Mucosa of descending colon (tissue), 3 donors: ENCODE data around the gene CKAP4. TPM values are rescaled to one million over a fixed set of nuclear protein-coding genes. Genes with fewer than 3 reads are reported as not detected.

Experiments used
- ATAC-seq: fragments of 200-7000 bp; cut with Tn5 transposase; one replicate; pipeline ENCODE4 v1.9.1; 2020; ENCODE audit warnings: mild to moderate bottlenecking, moderate library complexity
- DNase-seq, 3 donors: peaks; one replicate each; pipeline ENCODE4 v3.0.0-alpha.2; 2020
- H3K36me3 ChIP-seq: fragments of 200-600 bp; one replicate; pipeline ENCODE4 v1.8.0; 2021; ENCODE audit warnings: low read depth, mild to moderate bottlenecking
- H3K4me1 ChIP-seq: fragments of 200-600 bp; one replicate; pipeline ENCODE4 v1.8.0; 2021; ENCODE audit warnings: low read depth, mild to moderate bottlenecking
- H3K4me3 ChIP-seq: fragments of 200-600 bp; one replicate; pipeline ENCODE4 v1.8.0; 2021; ENCODE audit warnings: mild to moderate bottlenecking
- H3K9me3 ChIP-seq: fragments of 200-600 bp; one replicate; pipeline ENCODE4 v1.8.0; 2021; ENCODE audit warnings: mild to moderate bottlenecking
- intact Hi-C, 2 donors: fragments of 100-400 bp; cut with DNase I in 1 of 2; cut with micrococcal nuclease in 1 of 2; formaldehyde crosslinking; loops; one replicate each; pipeline versions ENCODE4 v1.11.0 to v1.11.1; 2022; cut with DNase I, micrococcal nuclease
- total RNA-seq, 3 donors: library from RNA; stranded (reverse); fragmentation: NEBNext Ultra II Directional in 2 of 3; extraction: Animal tissue kit (Norgen Biotek cat#: 25700) in 2 of 3; gene quantifications; one replicate each; pipeline versions ENCODE4 v1.2.1 to v1.2.4, GENCODE V29; 2021 to 2023
- TF ChIP-seq, protein P1 (sequence below): fragments of 200-600 bp; IDR thresholded peaks from one replicate; pipeline ENCODE4 v1.8.0; 2022; ENCODE audit warnings: antibody characterized with exemption, mild to moderate bottlenecking
- donor health status: DM: no; HTN: no; CAD: no; lungs with moderate emphysema.
- donor health status: DM: no; HTN: no; CAD: no.
- donor health status: DM: no; HTN: yes; CAD: no.

CKAP4 gene
- total RNA-seq, 3 donors from 2014 or later = 40.6 to 103 (median 46.8) TPM

GRCh38 chr12:106238146-106238545, 9.7 kb downstream of the CKAP4 start:
- TF ChIP-seq, protein P1, sequence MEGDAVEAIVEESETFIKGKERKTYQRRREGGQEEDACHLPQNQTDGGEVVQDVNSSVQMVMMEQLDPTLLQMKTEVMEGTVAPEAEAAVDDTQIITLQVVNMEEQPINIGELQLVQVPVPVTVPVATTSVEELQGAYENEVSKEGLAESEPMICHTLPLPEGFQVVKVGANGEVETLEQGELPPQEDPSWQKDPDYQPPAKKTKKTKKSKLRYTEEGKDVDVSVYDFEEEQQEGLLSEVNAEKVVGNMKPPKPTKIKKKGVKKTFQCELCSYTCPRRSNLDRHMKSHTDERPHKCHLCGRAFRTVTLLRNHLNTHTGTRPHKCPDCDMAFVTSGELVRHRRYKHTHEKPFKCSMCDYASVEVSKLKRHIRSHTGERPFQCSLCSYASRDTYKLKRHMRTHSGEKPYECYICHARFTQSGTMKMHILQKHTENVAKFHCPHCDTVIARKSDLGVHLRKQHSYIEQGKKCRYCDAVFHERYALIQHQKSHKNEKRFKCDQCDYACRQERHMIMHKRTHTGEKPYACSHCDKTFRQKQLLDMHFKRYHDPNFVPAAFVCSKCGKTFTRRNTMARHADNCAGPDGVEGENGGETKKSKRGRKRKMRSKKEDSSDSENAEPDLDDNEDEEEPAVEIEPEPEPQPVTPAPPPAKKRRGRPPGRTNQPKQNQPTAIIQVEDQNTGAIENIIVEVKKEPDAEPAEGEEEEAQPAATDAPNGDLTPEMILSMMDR = no peak

DNA sequence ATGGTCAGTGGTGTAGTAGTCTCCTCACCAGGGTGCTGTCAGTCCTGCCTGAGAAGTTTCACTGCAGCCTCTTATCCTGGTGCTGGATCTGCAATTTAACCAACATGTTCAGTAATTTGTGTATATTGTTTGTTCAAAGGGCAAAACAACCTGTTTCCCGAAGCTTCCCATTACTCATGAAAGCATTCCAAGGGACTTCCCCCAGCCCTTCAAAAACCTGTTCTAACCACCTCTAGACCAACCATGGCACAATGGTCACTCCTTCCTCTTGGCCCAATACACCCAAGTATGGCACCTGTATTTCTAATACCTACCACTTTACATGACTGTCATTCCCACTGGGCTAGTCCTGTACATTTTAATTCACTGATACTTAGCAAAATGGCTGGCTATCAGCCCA, 12.1 kb downstream of the CKAP4 start:
- H3K9me3 ChIP-seq = no peaks in the 10 kb centered on the region
- intact Hi-C loops = no loop called here
- DNase-seq = no peak
- peak; percentile 47 for ATAC-seq
- no peak overlapping the region for H3K4me3 ChIP-seq
- H3K4me1 ChIP-seq = no peaks in the 10 kb centered on the region
- TF ChIP-seq, protein P1 = no peak
- H3K36me3 ChIP-seq = peaks cover 6% of the 10 kb centered on the region

More at GRCh38 chr12:106238146-106238545, 9.7 kb downstream of the CKAP4 start:
- ATAC-seq (no peak), DNase-seq (no peak)
- intact Hi-C loops = no loop called here
- Histone ChIP-seq H3K4me3 (no peak overlapping the region), H3K9me3 (no peaks in the 10 kb centered on the region), H3K36me3 (peaks cover 6% of the 10 kb centered on the region), H3K4me1 (no peaks in the 10 kb centered on the region)

DNA sequence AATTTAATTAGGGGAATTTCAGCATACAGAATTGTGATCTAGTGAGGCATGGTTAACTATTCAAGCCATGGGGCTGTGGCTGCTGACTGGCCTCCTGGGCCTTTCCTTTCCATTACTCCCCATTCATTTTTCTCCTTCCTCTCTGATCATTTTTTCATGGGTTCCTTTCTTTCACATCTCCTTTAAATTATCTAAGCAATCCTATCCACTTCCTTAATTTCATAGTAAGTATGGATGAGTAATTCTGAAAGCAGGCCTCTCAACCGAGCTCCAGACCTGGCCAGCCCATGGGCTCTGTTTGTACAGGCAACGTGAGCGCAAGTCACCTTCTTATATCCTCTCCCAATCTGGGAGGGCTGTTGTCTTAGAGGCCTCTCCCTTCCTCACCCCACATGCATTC, 13.4 kb downstream of the CKAP4 start:
- ATAC-seq (no peak), DNase-seq (no peak)
- Histone ChIP-seq H3K4me1 (no peaks in the 10 kb centered on the region), H3K9me3 (no peaks in the 10 kb centered on the region), H3K36me3 (peaks cover 2% of the 10 kb centered on the region), H3K4me3 (no peak overlapping the region)
- TF ChIP-seq, protein P1 = no peak
- intact Hi-C loops = no loop called here

- intact Hi-C loops = no loop called here
- H3K36me3 ChIP-seq = no peaks in the 10 kb centered on the region
- no peaks in the 10 kb centered on the region for H3K4me1 ChIP-seq
- DNase-seq (no peak), ATAC-seq (no peak)
- no peak overlapping the region for H3K4me3 ChIP-seq
- TF ChIP-seq, protein P1 = no peak
- H3K9me3 ChIP-seq = no peaks in the 10 kb centered on the region
These were observed 14.8 kb downstream of the CKAP4 start for GRCh38 chr12:106233011-106233410.

DNA sequence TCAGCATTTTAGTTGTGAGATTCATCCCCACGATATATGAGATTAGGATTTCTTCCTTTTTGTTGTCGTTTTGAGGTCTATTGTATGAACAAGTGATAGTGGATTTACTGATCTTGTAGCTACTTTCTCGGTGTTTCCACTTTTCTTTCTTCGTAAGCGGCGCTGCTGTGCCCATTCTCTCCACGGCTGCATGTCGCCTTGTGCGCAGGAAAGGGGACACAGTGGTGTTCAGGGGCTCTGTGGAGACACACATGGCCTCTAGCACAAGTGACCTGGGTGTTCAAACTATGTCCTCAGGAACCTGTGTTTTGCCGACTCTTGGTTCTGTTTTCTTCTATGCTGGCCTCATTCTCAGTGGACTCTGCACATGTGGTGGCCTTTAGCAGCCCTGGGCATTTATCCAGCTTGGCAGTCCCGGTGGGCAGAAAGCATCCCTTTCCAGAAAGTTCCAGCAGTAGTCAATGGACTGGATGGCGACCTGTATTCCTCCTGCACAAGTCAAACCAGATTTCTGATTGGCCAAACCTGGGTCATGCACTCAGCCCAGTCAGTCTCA, 18.7 kb downstream of the CKAP4 start:
- Histone ChIP-seq H3K9me3 (no peaks in the 10 kb centered on the region), H3K4me3 (no peak overlapping the region), H3K36me3 (no peaks in the 10 kb centered on the region), H3K4me1 (no peaks in the 10 kb centered on the region)
- intact Hi-C loops = loop anchor here in 1 of 2 donors (10.0 kb wide), 1 partner anchor 46 kb away; no protein-coding TSS in a partner anchor
- TF ChIP-seq, protein P1 = no peak
- no peak for ATAC-seq
- DNase-seq = no peak

GRCh38 chr12:106228320-106228710, 19.5 kb downstream of the CKAP4 start:
- intact Hi-C loops = loop anchor here in 1 of 2 donors (10.0 kb wide), 1 partner anchor 46 kb away; no protein-coding TSS in a partner anchor
- ATAC-seq = no peak

More at GRCh38 chr12:106228320-106228710, 19.5 kb downstream of the CKAP4 start:
- Histone ChIP-seq H3K4me1 (no peaks in the 10 kb centered on the region), H3K36me3 (no peaks in the 10 kb centered on the region), H3K9me3 (no peaks in the 10 kb centered on the region), H3K4me3 (no peak overlapping the region)
- DNase-seq = no peak
- TF ChIP-seq, protein P1 = no peak
